ENCODE results near the gene ZCCHC13.
"Not testable (repeated sequence)": the region's sequence is repeated elsewhere in the genome, so short reads cannot be mapped to it uniquely, and the experiment has no call there.

The ZCCHC13 gene

DNA sequence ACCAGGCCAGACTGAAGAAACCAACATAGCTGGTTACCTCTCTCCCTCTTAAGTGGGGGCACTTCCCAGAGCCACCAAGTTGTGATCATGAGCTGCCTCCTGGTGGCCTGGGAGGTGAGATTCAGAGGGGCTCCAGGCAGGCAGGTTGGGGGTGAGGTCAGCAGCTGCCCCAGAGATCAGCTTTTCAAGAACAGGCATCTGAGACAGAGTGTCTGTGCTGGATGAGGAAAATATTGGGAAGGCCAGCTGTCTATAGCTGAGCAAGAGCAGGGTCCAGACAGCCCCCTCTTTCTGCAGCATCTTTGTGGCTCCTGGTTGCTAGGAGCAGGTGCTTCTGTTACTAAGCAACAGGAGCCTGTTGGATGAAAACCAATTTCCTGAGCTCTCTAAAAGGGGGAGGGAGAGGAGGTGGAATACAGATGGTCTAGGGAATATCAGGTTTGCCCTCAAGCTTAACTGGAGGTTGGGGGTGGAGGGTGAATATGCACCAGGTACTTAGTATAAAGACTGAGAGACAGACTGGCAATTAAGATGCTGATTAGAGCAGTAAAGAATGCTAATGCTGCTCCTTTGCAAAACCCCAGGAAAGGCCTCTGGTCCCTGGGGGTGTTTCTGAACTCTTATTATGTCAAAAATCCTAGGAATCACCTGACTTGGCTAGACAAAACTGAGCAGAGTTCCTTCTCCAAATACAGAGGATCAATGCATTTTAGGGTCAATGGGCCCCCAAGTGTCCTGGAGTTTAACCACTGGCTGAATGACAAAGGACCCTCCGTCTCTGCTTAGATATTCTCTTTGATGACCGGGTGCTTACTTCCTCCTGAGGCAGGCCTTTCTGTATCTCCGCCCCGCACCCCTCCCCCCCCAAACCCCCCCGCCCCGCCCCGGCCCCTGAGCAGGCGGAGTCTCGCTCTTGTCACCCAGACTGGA, 21.4 kb downstream of the ZCCHC13 start:
- no peak for DNase-seq

DNA sequence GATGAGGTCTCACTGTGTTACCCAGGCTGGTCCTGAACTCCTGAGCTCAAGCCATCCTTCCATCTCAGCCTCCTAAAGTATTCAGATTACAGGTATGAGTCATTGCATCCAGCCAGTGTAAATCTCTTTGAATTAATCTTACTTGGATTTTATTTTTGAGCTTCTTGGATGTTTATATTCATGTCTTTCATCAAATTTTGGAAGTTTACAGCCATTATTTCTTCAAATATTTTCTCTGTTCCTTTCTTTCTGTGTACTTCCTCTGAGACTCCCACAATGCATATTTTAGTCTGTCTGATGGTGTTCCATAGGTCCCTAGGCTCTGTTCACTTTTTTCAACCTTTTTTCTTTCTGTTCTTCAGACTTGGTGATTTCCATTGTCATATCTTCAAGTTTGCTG, 34.9 kb downstream of the ZCCHC13 start:
- DNase-seq, result no peak

DNA sequence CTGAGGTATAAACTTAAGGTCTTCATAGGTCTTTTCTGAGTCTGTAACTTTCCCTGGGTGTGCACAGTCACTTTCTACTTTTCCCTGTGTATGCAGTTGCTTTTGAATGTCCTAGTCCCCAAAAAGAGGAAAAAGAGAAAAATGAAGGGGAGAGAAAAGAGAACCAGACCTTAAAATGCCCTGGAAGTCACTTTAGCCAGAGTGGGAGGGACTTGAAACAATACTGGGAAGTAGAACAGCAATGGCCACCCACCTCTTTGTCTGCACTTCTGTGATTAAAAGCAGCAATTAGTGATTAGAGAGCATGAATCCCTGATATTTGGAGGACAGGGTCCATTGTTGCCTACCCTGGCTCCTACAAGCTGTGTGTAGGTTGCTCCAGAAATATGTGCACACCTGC, 36.1 kb downstream of the ZCCHC13 start:
- no peak for DNase-seq

DNA sequence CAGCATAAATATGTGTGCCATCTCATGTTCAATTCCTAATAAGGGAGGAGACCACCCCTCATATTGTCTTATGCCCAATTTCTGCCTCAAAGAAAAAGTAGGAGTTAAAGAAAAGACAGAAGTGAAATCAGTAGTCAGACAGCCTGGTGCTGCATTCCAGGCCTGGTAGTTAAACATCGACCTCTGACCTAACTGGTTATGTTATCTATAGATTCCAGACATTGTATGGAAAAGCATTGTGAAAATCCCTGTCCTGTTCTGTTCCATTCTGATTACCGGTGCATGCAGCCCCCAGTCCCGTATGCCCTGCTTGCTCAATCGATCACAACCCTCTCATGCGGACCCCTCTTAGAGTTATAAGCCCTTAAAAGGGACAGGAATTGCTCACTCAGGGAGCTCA, 38.2 kb downstream of the ZCCHC13 start:
- DNase-seq, result not testable (repeated sequence)

DNA sequence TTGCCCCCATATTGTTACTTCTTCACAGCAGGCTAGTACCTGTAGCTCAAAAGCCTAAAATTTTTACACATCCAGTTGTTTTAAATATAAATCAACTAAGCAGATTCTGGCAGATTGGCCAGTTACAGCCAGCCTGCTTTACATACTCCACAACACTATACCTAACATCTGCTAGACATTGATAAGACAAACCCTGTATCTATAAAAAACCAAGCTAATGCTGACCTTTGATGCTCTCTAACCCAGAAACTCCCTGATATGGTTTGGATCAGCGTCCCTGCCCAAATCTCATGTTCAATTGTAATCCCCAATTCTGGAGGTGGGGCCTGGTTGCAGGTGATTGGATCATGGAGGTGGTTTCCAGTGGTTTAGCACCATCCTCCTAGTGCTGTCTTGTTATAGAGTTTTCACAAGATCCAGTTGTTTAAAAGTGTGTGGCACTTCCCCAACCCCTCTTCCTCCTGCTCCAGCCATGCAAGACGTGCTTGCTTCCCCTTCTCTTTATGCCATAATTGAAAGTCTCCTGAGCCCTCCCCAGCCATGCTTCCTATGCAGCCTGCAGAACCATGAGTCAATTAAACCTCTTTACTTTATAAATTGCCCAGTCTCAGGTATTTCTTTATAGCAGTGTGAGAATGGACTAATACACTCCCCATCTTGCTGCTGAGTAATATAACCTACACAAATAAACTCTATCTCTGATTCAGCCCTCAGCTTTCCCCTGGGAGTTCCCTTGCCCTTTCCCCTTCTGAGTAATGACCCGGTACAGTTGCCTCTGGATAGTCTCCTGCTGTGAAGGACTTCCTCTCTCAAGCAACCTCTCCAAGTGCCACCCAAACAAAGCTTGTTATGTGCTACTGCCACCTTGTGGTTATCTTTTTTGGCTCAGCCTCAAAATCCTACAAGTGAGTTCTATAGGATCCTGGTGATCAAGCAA, 39.6 kb downstream of the ZCCHC13 start:
- peak in 4 of 6 experiments; percentile 4 to 58 (median 22) for DNase-seq

DNA sequence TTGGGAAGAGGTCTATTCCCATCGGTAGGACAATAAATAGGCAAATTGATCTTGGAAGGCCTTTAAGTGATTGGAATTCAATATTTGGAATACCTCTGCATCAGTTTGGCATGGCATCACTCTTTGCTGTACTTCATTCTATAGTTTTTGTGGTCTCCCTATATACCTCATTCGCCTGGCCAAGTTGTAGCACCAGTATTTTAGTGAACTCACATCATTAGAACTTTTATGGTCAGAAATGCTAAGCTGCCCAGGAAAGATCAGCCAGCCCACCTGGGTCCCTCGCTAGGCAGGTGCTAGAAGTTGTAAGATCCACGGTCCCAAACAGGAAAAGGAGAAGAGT, 40.3 kb downstream of the ZCCHC13 start:
- no peak for DNase-seq

DNA sequence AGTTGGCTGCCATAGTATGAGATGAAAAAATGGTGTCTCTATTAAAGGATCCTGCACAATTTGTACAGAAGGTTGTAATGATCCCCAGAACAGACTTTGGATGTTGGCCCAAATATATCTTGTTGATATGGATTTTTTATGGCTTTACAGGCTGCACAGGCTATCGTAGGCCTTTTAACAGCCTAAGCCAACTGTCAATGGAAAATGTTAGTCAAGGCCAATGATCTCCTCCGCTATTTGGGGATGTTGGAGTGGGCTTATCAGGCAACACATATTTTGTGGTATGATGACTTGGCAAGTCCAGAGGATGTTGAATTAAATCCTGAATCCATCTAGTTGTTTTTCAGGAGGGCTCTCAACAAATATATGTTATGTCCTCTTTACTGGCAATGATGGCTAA, 42.1 kb downstream of the ZCCHC13 start:
- no peak for DNase-seq

DNA sequence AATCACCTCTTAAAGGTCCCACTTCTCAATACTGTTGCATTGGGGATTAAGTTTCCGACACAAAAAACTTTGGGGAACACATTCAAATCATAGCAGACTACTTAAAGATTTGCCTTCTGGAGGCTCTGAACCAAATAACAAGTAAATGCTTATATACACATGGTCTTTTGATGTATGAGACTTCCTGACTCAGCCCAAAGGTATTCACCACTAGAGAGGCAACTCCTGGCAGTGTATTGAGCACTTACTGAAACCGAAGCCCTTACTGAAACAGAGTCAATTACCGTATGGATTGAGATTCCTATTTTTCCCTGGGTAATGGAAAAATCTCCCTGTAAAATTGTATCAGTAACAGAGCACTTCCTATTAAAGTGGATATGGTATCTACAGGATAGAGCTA, 45.4 kb downstream of the ZCCHC13 start:
- DNase-seq, result no peak

DNA sequence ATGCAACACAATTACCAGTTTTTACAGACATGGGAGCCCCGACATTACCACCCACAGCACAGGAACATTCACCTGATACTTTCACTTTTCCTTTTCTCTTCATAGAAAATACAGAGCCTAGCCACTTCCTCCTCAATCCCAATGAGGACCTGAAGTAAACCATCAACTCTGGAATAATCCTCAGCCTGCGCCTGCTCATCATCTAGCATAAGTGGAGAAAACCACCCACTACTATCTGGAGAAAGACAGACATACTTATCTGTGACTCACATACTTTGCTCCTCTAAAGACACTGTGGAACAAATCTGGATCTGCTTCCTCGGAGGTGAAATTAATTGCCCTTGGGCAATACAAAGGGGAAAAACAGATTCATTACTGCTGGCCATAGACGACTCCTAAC, 47.8 kb downstream of the ZCCHC13 start:
- DNase-seq, result no peak

DNA sequence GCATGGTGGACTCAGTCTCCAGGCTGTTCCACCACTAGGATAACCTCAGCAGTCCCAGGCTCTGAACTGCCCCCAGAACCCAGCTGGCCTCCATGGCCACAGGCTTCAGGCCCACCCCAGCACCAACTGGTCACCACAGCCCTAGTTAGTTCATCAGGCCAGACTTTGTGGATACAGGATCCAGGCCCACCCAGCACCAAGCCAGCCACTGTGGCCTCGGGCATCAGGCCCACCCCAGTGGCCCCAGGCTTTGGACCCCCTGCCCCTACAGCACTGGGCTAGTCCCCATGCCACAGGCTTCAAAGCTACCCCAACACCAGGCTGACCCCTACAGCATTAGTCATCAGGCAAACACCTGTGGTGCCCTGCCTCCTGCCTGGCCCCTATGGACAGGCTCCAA, 50.0 kb downstream of the ZCCHC13 start:
- DNase-seq, result no peak

Data from stimulated activated naive CD4-positive, alpha-beta T cell (primary cell).